Cardiac fibroblast (primary cell): ENCODE results near the gene SH3BP5.

ENCODE experiments used
- DNase-seq, 2 donors: peaks; one replicate each; pipeline versions ENCODE4 v3.0.0 to v3.0.0-alpha.2; 2010; ENCODE audit warnings: low read depth in 2 of 2
- H3K4me3 ChIP-seq, 2 donors: replicated peaks in 1 of 2; 1 replicate in 1 of 2; 2 replicates in 1 of 2; pipeline ENCODE4 v1.5.1; 2011; ENCODE audit warnings: low read depth in 2 of 2, low read length in 2 of 2, mild to moderate bottlenecking in 2 of 2, moderate library complexity in 1 of 2
- CTCF ChIP-seq: IDR thresholded peaks from one replicate; pipeline ENCODE4 v1.5.1; 2011; ENCODE audit warnings: low read depth, mild to moderate bottlenecking, low read length, inconsistent platforms

SH3BP5 gene

DNA sequence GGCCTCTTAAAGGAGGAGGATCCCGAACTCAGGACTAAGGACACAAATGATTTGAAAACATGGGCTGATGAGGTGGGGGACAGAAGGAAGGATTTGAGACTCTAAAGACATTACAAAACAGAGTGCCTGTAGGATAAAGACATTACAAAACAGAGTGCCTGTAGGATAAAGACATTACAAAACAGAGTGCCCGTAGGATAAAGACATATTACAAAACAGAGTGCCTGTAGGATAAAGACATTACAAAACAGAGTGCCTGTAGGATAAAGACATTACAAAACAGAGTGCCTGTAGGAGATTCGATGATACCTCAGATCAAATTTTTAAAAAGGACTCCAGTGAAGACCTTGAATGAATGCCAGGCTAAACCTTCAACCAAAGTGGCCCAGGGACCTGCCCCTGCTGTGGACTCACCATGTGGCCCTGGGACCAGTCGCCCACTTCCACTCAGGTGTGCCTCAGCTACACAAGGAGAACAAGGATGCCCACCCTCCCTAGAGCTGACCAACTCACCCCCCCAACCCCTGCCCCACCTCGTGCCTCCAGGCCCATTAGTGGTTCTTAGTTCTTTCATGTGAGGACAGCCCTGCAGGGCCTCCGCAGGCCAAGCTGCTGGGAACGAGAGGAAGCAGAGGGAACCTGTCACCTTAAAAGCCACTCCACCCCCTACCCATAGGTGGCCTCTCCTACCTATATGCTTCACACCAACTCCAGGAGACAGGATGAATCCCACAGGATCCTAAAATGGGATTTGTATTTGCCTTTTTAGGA, 59.8 kb downstream of the SH3BP5 start:
- H3K4me3 ChIP-seq: no peak overlapping the region
- peak in 1 of 2 donors; percentile 76 for DNase-seq
- TF ChIP-seq CTCF: no peak

GRCh38 chr3:15271785-15272381, 60.5 kb downstream of the SH3BP5 start:
- DNase-seq: no peak
- TF ChIP-seq CTCF: no peak

GRCh38 chr3:15271030-15271429, 61.4 kb downstream of the SH3BP5 start:
- DNase-seq: no peak
- H3K4me3 ChIP-seq: no peak overlapping the region
- no peak for TF ChIP-seq CTCF

More at GRCh38 chr3:15271785-15272381, 60.5 kb downstream of the SH3BP5 start:
- no peak overlapping the region for H3K4me3 ChIP-seq

- DNase-seq: peak; percentile 96 to 97
- H3K4me3 ChIP-seq: peak overlapping the region in 1 of 2 donors; percentile 15
- TF ChIP-seq CTCF: no peak
Observed at GRCh38 chr3:15269091-15269989, 63.0 kb downstream of the SH3BP5 start.

DNA sequence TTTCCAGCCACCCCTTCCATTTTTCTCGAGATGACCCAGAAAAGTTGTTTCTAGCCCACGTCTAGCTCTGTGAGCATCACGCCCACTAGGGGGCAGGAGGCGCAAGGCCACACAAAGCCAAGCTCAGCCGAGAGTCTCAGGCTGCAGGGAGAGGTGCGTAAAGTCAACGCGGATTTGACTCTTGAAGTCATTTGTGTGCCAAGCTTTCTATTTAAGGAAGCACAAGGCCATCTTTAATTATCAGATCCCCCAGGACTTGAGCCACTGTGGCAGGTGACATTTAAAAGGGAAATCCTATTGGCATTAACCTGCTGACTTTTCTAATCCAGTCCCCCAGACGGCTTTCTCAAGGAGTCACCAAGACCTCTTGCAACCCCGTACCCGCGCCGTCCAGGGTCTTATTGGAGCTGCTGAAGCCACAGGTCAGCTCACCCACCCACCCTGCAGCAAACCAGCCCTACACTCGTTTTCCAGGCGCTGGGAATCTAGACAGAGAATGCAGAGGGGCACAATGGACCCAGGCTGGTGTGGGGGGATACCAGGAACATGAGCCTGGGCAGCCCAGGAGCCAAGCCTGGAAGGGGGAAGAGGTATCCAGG, 64.3 kb downstream of the SH3BP5 start:
- H3K4me3 ChIP-seq: no peak overlapping the region
- DNase-seq: peak; percentile 91 to 93
- peak; percentile 97 for TF ChIP-seq CTCF

GRCh38 chr3:15267502-15267901, 64.9 kb downstream of the SH3BP5 start:
- DNase-seq: no peak
- no peak overlapping the region for H3K4me3 ChIP-seq
- no peak for TF ChIP-seq CTCF
